HepG2 (cell line): ENCODE results near the gene NFYC. TPM values are rescaled to one million over a fixed set of nuclear protein-coding genes. Genes with fewer than 3 reads are reported as not detected.

ENCODE experiments used
- ATAC-seq: fragments of 200-7000 bp; cut with Tn5 transposase; 3 replicates; pipeline ENCODE4 v1.9.1; 2020; ENCODE audit warnings: mild to moderate bottlenecking, moderate library complexity
- BruUV-seq: library from RNA; stranded (reverse); fragments of 400-500 nt; replicated peaks from 2 replicates; lab custom pipeline; 2021; lab: Mats Ljungman, UMichigan
- CTCF ChIA-PET: fragments of 300-600 bp; formaldehyde crosslinking; extraction: SDS; loops from one replicate; lab custom pipeline; 2021; ENCODE audit warnings: low total read pairs, inconsistent platforms, low intra/inter-chr PET ratio; lab: Yijun Ruan, JAX
- POLR2A ChIA-PET: fragments of 350-600 bp; sonication (Branson Sonifier 250); formaldehyde crosslinking; loops from one replicate; lab custom pipeline; 2020; ENCODE audit warnings: antibody characterized with exemption, inconsistent platforms; lab: Yijun Ruan, JAX
- DNase-seq: peaks from one replicate; pipeline ENCODE4 v3.0.0-alpha.2; 2015; ENCODE audit warnings: low spot score
- FAIRE-seq: peaks from 3 replicates; lab custom pipeline; 2011; peaks lifted over from hg19 to GRCh38; lab: Jason Lieb, UNC
- H2AFZ ChIP-seq: one replicate; pipeline ENCODE4 v1.6.1; 2011; ENCODE audit warnings: low read length, inconsistent platforms
- H3K27ac ChIP-seq: fragments of 300-600 bp; 3 replicates; pipeline ENCODE4 v1.8.0; 2011; ENCODE audit warnings: mixed run types, mild to moderate bottlenecking, mixed read lengths, low read length, inconsistent platforms; ENCODE audit not compliant: insufficient read depth; ENCODE audit errors: extremely low read length
- H3K27me3 ChIP-seq, 2 experiments: fragments of 200-600 bp in 1 of 2; 2 replicates in 1 of 2; 3 replicates in 1 of 2; pipeline versions ENCODE4 v1.6.0 to v1.8.0; 2011; ENCODE audit warnings: low read length in 2 of 2, mild to moderate bottlenecking in 2 of 2, moderate library complexity in 2 of 2, inconsistent platforms in 1 of 2; ENCODE audit not compliant: insufficient read depth in 2 of 2, control insufficient read depth in 1 of 2
- H3K36me3 ChIP-seq, 2 experiments: fragments of 200-600 bp in 1 of 2; replicated peaks in 1 of 2; 2 replicates in 1 of 2; 3 replicates in 1 of 2; pipeline versions ENCODE4 v1.5.1 to v1.8.0; 2011; ENCODE audit warnings: low read length in 2 of 2, inconsistent platforms in 1 of 2; ENCODE audit not compliant: insufficient read depth in 2 of 2, control insufficient read depth in 1 of 2
- H3K4me1 ChIP-seq: 2 replicates; pipeline ENCODE4 v1.5.1; 2012; ENCODE audit warnings: low read length, inconsistent platforms; ENCODE audit not compliant: insufficient read depth
- H3K4me2 ChIP-seq: 2 replicates; pipeline ENCODE4 v1.6.0; 2011; ENCODE audit warnings: low read depth, low read length, inconsistent platforms
- H3K4me3 ChIP-seq, 3 experiments: fragments of 200-600 bp in 1 of 3; sonication (generic), shearing (Covaris generic) in 1 of 3; replicated peaks in 1 of 3; 2 replicates each; pipeline ENCODE4 v1.5.1; 2011 to 2016; ENCODE audit warnings: low read length in 3 of 3, inconsistent platforms in 2 of 3, low read depth in 2 of 3, mild to moderate bottlenecking in 2 of 3, control low read depth in 1 of 3, mixed read lengths in 1 of 3; ENCODE audit not compliant: insufficient read depth in 1 of 3
- H3K79me2 ChIP-seq: one replicate; pipeline ENCODE4 v1.6.1; 2011; ENCODE audit warnings: low read length, inconsistent platforms; ENCODE audit not compliant: insufficient read depth
- H3K9ac ChIP-seq: 2 replicates; pipeline ENCODE4 v1.6.0; 2011; ENCODE audit warnings: mild to moderate bottlenecking, low read depth, low read length, inconsistent platforms; ENCODE audit not compliant: insufficient read depth
- H3K9me3 ChIP-seq: 2 replicates; pipeline ENCODE4 v1.5.1; 2012; ENCODE audit warnings: mild to moderate bottlenecking, low read length
- H4K20me1 ChIP-seq: 2 replicates; pipeline ENCODE4 v1.6.0; 2011; ENCODE audit warnings: inconsistent platforms, mild to moderate bottlenecking, low read length, moderate library complexity; ENCODE audit not compliant: insufficient read depth
- BHLHE40 ChIP-seq: IDR thresholded peaks from 2 replicates; pipeline ENCODE4 v1.6.1; 2011; ENCODE audit warnings: low read length, improper control_type of control experiment
- GABPA ChIP-seq, 2 experiments: IDR thresholded peaks; 2 replicates each; pipeline ENCODE4 v1.6.1; 2011 to 2016; ENCODE audit warnings: low read depth in 2 of 2, low read length in 1 of 2, missing biosample characterization in 1 of 2, missing genetic modification characterization in 1 of 2
- MYC ChIP-seq: sonication (generic); formaldehyde crosslinking; IDR thresholded peaks from 2 replicates; pipeline ENCODE4 v1.9.0; 2021; ENCODE audit warnings: missing genetic modification reagents, borderline replicate concordance
- NONO ChIP-seq, 2 experiments: fragments of 450-650 bp in 1 of 2; sonication (generic) in 1 of 2; formaldehyde crosslinking in 1 of 2; IDR thresholded peaks in 1 of 2; conservative IDR thresholded peaks in 1 of 2; 2 replicates each; pipeline versions ENCODE4 v1.6.1 to v1.8.0; 2017 to 2022; ENCODE audit warnings: mild to moderate bottlenecking in 1 of 2, missing genetic modification reagents in 1 of 2, moderate library complexity in 1 of 2
- PPARG ChIP-seq: conservative IDR thresholded peaks from 2 replicates; pipeline ENCODE4 v1.6.1; 2016; ENCODE audit warnings: missing biosample characterization, missing genetic modification reagents
- SMARCC2 ChIP-seq: fragments of 450-650 bp; IDR thresholded peaks from 2 replicates; pipeline ENCODE4 v1.6.1; 2017; ENCODE audit warnings: antibody characterized with exemption, mild to moderate bottlenecking
- TOPORS ChIP-seq: sonication (generic); formaldehyde crosslinking; IDR thresholded peaks from 2 replicates; pipeline ENCODE4 v1.8.0; 2023; ENCODE audit warnings: mild to moderate bottlenecking, missing genetic modification reagents
- ZNF12 ChIP-seq: sonication (generic); formaldehyde crosslinking; IDR thresholded peaks from 2 replicates; pipeline ENCODE4 v1.5.0; 2020; ENCODE audit warnings: missing genetic modification reagents
- ZNF713 ChIP-seq: sonication (generic); formaldehyde crosslinking; IDR thresholded peaks from 2 replicates; pipeline ENCODE4 v1.4.0; 2020; ENCODE audit warnings: mild to moderate bottlenecking, missing genetic modification reagents
- ZSCAN12 ChIP-seq: sonication (generic); formaldehyde crosslinking; IDR thresholded peaks from 2 replicates; pipeline ENCODE4 v1.9.0; 2021; ENCODE audit warnings: mild to moderate bottlenecking, missing genetic modification reagents
- in situ Hi-C: cut with HindIII; loops from 2 replicates; pipeline ENCODE4 v1.10.0; 2017; ENCODE audit warnings: low pct_unique_long_range_greater_than_20kb; ENCODE audit not compliant: extremely low pct_ligation_motif_present
- intact Hi-C: fragments of 100-400 bp; cut with micrococcal nuclease; formaldehyde crosslinking; loops from one replicate; pipeline ENCODE4 v1.10.0; 2022; ENCODE audit not compliant: unreplicated experiment
- polyA plus RNA-seq, 8 experiments: library from polyadenylated mRNA; depleted of rRNA in 3 of 8; stranded (reverse) in 7 of 8; unstranded in 1 of 8; fragments of >200 nt; fragmentation: Illumina TruSeq in 4 of 8; extraction: Trizol in 4 of 8; gene quantifications; 2 replicates each; pipeline versions ENCODE4 v1.2.1 to v1.2.3, GENCODE V29; 2011 to 2016; ENCODE audit warnings: low read depth in 4 of 8, missing spikeins in 1 of 8, mixed read lengths in 1 of 8; ENCODE audit not compliant: insufficient read depth in 1 of 8
- total RNA-seq, 5 experiments: library from RNA; depleted of rRNA; stranded (reverse); fragments of >200 nt; fragmentation: Illumina TruSeq; extraction: Trizol; gene quantifications; 2 replicates each; pipeline ENCODE4 v1.2.3, GENCODE V29; 2016; ENCODE audit warnings: low read depth in 1 of 5
- TF ChIP-seq, protein P1 (sequence below): IDR thresholded peaks from 2 replicates; pipeline ENCODE4 v1.6.1; 2016; ENCODE audit warnings: missing biosample characterization, missing genetic modification reagents, low read depth
- TF ChIP-seq, protein P2 (sequence below): sonication (generic); formaldehyde crosslinking; IDR thresholded peaks from 2 replicates; pipeline ENCODE4 v1.4.0; 2020; ENCODE audit warnings: missing genetic modification reagents
- TF ChIP-seq, protein P3 (sequence below): IDR thresholded peaks from 2 replicates; pipeline ENCODE4 v1.6.1; 2016; ENCODE audit warnings: missing compliant biosample characterization, missing genetic modification reagents, borderline replicate concordance
- TF ChIP-seq, protein P4 (sequence below): sonication (generic); formaldehyde crosslinking; conservative IDR thresholded peaks from 2 replicates; pipeline ENCODE4 v1.8.0; 2022; ENCODE audit warnings: missing genetic modification reagents

The NFYC gene
- total and polyA plus RNA-seq, 2 of the 13 experiments (the other 11 are each of a cell fraction or from before 2014, with no cell fraction given) = 33.9 to 73.7 TPM

- FAIRE-seq = no peak
- ATAC-seq = no peak
- no peak overlapping the region for H2AFZ ChIP-seq
- ChIA-PET CTCF (no interaction called here), POLR2A (no interaction called here)
- H3K79me2 ChIP-seq = peaks cover 86% of the 10 kb centered on the region
- 0 out of 2 replicates have a peak, but pooled peaks cover 4% of the 10 kb centered on the region for H4K20me1 ChIP-seq
- TF ChIP-seq MYC (CRISPR knock-in tag) = no peak
- TF ChIP-seq, protein P1, sequence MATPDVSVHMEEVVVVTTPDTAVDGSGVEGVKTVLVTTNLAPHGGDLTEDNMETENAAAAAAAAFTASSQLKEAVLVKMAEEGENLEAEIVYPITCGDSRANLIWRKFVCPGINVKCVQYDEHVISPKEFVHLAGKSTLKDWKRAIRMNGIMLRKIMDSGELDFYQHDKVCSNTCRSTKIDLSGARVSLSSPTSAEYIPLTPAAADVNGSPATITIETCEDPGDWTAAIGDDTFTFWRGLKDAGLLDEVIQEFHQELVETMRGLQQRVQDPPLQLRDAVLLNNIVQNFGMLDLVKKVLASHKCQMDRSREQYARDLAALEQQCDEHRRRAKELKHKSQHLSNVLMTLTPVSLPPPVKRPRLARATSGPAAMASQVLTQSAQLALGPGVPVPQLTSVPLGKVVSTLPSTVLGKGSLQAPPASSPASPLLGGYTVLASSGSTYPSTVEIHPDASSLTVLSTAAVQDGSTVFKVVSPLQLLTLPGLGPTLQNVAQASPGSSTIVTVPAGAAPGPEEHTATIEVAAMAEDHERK = no peak
- TF ChIP-seq NONO (IDR thresholded peaks at IDR 0.05) = no peak
- no peak for TF ChIP-seq NONO (CRISPR knock-in tag; conservative IDR thresholded peaks at IDR 0.05)
- TF ChIP-seq, protein P2, sequence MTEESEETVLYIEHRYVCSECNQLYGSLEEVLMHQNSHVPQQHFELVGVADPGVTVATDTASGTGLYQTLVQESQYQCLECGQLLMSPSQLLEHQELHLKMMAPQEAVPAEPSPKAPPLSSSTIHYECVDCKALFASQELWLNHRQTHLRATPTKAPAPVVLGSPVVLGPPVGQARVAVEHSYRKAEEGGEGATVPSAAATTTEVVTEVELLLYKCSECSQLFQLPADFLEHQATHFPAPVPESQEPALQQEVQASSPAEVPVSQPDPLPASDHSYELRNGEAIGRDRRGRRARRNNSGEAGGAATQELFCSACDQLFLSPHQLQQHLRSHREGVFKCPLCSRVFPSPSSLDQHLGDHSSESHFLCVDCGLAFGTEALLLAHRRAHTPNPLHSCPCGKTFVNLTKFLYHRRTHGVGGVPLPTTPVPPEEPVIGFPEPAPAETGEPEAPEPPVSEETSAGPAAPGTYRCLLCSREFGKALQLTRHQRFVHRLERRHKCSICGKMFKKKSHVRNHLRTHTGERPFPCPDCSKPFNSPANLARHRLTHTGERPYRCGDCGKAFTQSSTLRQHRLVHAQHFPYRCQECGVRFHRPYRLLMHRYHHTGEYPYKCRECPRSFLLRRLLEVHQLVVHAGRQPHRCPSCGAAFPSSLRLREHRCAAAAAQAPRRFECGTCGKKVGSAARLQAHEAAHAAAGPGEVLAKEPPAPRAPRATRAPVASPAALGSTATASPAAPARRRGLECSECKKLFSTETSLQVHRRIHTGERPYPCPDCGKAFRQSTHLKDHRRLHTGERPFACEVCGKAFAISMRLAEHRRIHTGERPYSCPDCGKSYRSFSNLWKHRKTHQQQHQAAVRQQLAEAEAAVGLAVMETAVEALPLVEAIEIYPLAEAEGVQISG (CRISPR knock-in tag) = no peak
- TF ChIP-seq, protein P3, sequence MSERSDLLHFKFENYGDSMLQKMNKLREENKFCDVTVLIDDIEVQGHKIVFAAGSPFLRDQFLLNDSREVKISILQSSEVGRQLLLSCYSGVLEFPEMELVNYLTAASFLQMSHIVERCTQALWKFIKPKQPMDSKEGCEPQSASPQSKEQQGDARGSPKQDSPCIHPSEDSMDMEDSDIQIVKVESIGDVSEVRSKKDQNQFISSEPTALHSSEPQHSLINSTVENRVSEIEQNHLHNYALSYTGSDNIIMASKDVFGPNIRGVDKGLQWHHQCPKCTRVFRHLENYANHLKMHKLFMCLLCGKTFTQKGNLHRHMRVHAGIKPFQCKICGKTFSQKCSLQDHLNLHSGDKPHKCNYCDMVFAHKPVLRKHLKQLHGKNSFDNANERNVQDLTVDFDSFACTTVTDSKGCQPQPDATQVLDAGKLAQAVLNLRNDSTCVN (CRISPR knock-in tag) = no peak
- no peak for TF ChIP-seq BHLHE40
- TF ChIP-seq ZSCAN12 (CRISPR knock-in tag) = no peak
- TF ChIP-seq, protein P4, sequence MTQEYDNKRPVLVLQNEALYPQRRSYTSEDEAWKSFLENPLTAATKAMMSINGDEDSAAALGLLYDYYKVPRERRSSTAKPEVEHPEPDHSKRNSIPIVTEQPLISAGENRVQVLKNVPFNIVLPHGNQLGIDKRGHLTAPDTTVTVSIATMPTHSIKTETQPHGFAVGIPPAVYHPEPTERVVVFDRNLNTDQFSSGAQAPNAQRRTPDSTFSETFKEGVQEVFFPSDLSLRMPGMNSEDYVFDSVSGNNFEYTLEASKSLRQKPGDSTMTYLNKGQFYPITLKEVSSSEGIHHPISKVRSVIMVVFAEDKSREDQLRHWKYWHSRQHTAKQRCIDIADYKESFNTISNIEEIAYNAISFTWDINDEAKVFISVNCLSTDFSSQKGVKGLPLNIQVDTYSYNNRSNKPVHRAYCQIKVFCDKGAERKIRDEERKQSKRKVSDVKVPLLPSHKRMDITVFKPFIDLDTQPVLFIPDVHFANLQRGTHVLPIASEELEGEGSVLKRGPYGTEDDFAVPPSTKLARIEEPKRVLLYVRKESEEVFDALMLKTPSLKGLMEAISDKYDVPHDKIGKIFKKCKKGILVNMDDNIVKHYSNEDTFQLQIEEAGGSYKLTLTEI (CRISPR knock-in tag) = no peak
- TF ChIP-seq SMARCC2 = no peak
- TF ChIP-seq ZNF12 = no peak
- no peak for TF ChIP-seq PPARG (CRISPR knock-in tag)
- TF ChIP-seq TOPORS (CRISPR knock-in tag) = no peak
- TF ChIP-seq GABPA (IDR thresholded peaks at IDR 0.05; ENCODE audit: low read depth, low read length) = no peak
- TF ChIP-seq GABPA (CRISPR knock-in tag; IDR thresholded peaks at IDR 0.05; ENCODE audit: low read depth) = no peak
- TF ChIP-seq ZNF713 (CRISPR knock-in tag) = no peak
- H3K9me3 ChIP-seq = no peaks in the 10 kb centered on the region
- no peak overlapping the region for H3K27ac ChIP-seq
- no peak overlapping the region for H3K4me2 ChIP-seq
- intact Hi-C loops (no loop called here), in situ Hi-C loops (no loop called here)
- no peaks in the 10 kb centered on the region; a peak in 1 of 5 replicates for H3K27me3 ChIP-seq
- no peak for DNase-seq
- no TSS peak for BruUV-seq
- H3K9ac ChIP-seq = no peak overlapping the region
- H3K4me3 ChIP-seq = no peak overlapping the region
- H3K4me1 ChIP-seq = peaks cover 82% of the 10 kb centered on the region
- peaks cover 0 to 1% of the 10 kb centered on the region in 2 experiments; a peak in 1 of 5 replicates for H3K36me3 ChIP-seq
Measured at GRCh38 chr1:40712997-40713396, 21.5 kb downstream of the NFYC start.
